Measurements from ENCODE around the gene CDK14. TPM values are rescaled to one million over a fixed set of nuclear protein-coding genes. Genes with fewer than 3 reads are reported as not detected.

The CDK14 gene
- total RNA-seq, 4 donors from 2014 or later = 29.3 to 37.8 (median 33.0) TPM

DNA sequence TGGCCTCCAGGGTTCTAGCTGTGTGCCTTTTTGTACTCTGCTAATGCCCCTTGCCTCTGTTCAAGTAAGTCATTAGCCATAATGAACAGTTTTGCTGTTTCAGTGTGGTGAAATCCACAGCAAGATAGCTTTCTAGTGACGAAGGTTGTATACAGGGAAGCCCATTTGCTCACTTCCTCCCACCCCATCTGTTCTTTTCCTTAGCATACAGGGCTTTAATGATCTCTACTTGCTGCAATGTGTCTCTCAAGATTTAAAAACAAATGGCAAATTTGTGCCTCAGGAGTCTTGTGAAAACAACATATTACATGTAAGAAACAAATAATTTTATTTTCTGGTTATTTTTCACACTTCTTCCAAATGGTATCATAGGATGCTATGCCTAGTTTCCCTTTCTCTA lies 243.2 kb downstream of the CDK14 start:
- Histone ChIP-seq H3K27ac (no peak overlapping the region), H3K4me1 (no peaks in the 10 kb centered on the region), H3K36me3 (no peaks in the 10 kb centered on the region), H3K4me3 (replicated peaks in 1 of 3) (no peak overlapping the region), H3K9me3 (no peaks in the 10 kb centered on the region), H3K27me3 (no peaks in the 10 kb centered on the region)
- TF ChIP-seq POLR2A (IDR thresholded peaks at IDR 0.05) = no peak
- TF ChIP-seq CTCF (IDR thresholded peaks at IDR 0.05) = no peak
- intact Hi-C loops (cut with DNase I) = no loop called here
- no peak for DNase-seq
- WGBS, 2 donors = 92 to 96% methylated on average over 1 of the region's 1 CpG

DNA sequence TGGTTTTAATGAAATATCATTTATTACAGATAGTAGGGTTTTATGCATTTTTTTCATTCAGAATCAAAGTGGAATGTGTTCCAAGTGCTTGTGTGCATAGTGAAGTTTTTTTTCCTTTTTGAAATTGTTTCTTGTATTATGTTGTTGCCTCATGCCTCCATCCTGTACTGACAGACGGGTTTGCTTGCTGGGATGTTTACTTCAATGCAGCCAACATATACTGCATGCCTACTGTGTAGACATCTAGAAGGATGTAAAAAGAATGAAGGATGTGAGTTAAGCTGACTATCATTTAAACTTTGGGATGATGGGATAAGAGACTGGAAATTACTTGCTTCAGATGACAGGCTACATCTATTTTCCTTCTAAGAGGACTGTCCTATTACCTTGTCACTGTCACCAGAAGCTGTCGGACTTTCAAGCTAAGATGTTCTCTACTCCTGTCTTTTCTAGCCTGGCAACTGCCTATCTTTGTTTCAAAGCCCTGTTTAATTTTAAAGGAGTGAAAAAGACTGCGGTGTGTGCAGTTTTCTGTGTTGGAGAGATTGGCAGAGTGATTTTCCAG lies 243.7 kb downstream of the CDK14 start:
- no peak for DNase-seq
- Histone ChIP-seq H3K9me3 (no peaks in the 10 kb centered on the region), H3K27me3 (no peaks in the 10 kb centered on the region), H3K4me1 (no peaks in the 10 kb centered on the region), H3K27ac (no peak overlapping the region), H3K36me3 (no peaks in the 10 kb centered on the region), H3K4me3 (replicated peaks in 1 of 3) (no peak overlapping the region)
- WGBS, 2 donors = 90 to 92% methylated on average over 3 of the region's 3 CpGs
- TF ChIP-seq CTCF (IDR thresholded peaks at IDR 0.05) (no peak), POLR2A (IDR thresholded peaks at IDR 0.05) (no peak)
- intact Hi-C loops (cut with DNase I) = no loop called here

DNA sequence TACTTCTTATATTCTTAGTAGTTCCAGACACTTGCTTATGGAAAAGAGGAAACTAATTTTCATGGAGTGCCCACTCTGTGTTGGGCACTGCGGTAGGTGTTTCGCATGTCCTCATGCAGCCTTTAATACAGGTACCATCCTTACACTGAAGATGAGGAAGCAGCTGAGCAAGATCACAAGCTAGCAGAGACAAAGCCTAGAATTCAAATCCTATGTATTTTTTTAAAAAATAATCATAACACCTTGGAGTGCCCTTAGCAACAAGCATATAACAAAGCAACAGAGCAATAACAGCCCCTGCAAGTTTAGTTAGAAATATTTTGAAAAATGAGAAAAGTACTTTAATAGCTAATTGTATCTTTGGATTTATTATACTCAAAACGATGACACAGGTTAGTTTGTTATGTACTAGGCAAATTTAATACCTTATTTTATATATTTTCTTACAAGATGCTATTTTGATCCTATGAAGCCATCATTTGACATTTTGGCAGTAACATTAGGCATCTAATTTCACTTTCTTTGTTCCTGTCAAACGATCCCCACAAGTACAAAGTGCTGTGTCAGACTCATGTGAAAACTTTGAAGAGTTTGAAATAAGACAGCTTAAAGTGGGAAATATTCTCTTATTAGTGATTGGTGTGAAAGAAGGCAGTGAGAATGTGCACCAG lies 245.8 kb downstream of the CDK14 start:
- WGBS, 2 donors = 82 to 87% methylated on average over 4 of the region's 4 CpGs
- no peak for TF ChIP-seq POLR2A (IDR thresholded peaks at IDR 0.05)
- TF ChIP-seq CTCF (IDR thresholded peaks at IDR 0.05) = no peak
- no peak for DNase-seq
- intact Hi-C loops (cut with DNase I) = no loop called here
- no peaks in the 10 kb centered on the region for H3K9me3 ChIP-seq
- no peaks in the 10 kb centered on the region for H3K27me3 ChIP-seq
- H3K36me3 ChIP-seq = no peaks in the 10 kb centered on the region
- no peak overlapping the region for H3K27ac ChIP-seq
- H3K4me1 ChIP-seq = no peaks in the 10 kb centered on the region
- H3K4me3 ChIP-seq (replicated peaks in 1 of 3) = no peak overlapping the region

GRCh38 chr7:90842430-90842788 lies 246.3 kb downstream of the CDK14 start:
- TF ChIP-seq CTCF (IDR thresholded peaks at IDR 0.05) = no peak
- no peak for TF ChIP-seq POLR2A (IDR thresholded peaks at IDR 0.05)
- no peaks in the 10 kb centered on the region for H3K4me1 ChIP-seq
- no peaks in the 10 kb centered on the region for H3K9me3 ChIP-seq
- H3K27ac ChIP-seq = no peak overlapping the region
- 94 to 95% methylated on average over 4 of the region's 4 CpGs for WGBS, 2 donors
- intact Hi-C loops (cut with DNase I) = no loop called here
- DNase-seq = no peak
- H3K27me3 ChIP-seq = no peaks in the 10 kb centered on the region
- H3K36me3 ChIP-seq = no peaks in the 10 kb centered on the region
- H3K4me3 ChIP-seq (replicated peaks in 1 of 3) = no peak overlapping the region

GRCh38 chr7:90843472-90843871 lies 247.4 kb downstream of the CDK14 start:
- no peaks in the 10 kb centered on the region for H3K36me3 ChIP-seq
- H3K27me3 ChIP-seq = no peaks in the 10 kb centered on the region
- no peaks in the 10 kb centered on the region for H3K9me3 ChIP-seq
- no peak overlapping the region for H3K27ac ChIP-seq
- intact Hi-C loops (cut with DNase I) = no loop called here
- no peak overlapping the region for H3K4me3 ChIP-seq (replicated peaks in 1 of 3)
- TF ChIP-seq CTCF (IDR thresholded peaks at IDR 0.05) (no peak), POLR2A (IDR thresholded peaks at IDR 0.05) (no peak)
- no peaks in the 10 kb centered on the region for H3K4me1 ChIP-seq
- peak in 1 of 2 donors; percentile 1 for DNase-seq
